Activated T-helper 17 cell treated with anti-CD3 and anti-CD28 coated beads, Interleukin-2, amount 50 U/mL, for 72 hours (primary cell): ENCODE measurements around the gene DNAJA1. TPM values are rescaled to one million over a fixed set of nuclear protein-coding genes. Genes with fewer than 3 reads are reported as not detected.

Experiments
- ATAC-seq: fragments of 150-1000 bp; cut with Tn5 transposase; replicated peaks from 2 replicates; pipeline ENCODE4 v1.10.0; 2021; ENCODE audit warnings: mild to moderate bottlenecking, moderate library complexity
- H3K27ac Mint-ChIP-seq: one replicate; pipeline ENCODE4 v1.8.0; 2022; ENCODE audit warnings: mixed read lengths
- H3K27me3 Mint-ChIP-seq: one replicate; pipeline ENCODE4 v1.8.0; 2022; ENCODE audit warnings: mixed read lengths
- H3K36me3 Mint-ChIP-seq: one replicate; pipeline ENCODE4 v1.8.0; 2022; ENCODE audit warnings: low read depth, mild to moderate bottlenecking, mixed read lengths
- H3K4me1 Mint-ChIP-seq: one replicate; pipeline ENCODE4 v1.8.0; 2022; ENCODE audit warnings: mixed read lengths
- H3K4me3 Mint-ChIP-seq: one replicate; pipeline ENCODE4 v1.8.0; 2022; ENCODE audit warnings: mild to moderate bottlenecking, mixed read lengths
- H3K9me3 Mint-ChIP-seq: one replicate; pipeline ENCODE4 v1.8.0; 2022; ENCODE audit warnings: mixed read lengths
- total RNA-seq, 2 donors: library from RNA; stranded (reverse); gene quantifications; one replicate each; pipeline ENCODE4 v1.2.3, GENCODE V29; 2022

Gene DNAJA1
- total RNA-seq, 2 donors from 2014 or later, result 132 to 220 TPM

DNA sequence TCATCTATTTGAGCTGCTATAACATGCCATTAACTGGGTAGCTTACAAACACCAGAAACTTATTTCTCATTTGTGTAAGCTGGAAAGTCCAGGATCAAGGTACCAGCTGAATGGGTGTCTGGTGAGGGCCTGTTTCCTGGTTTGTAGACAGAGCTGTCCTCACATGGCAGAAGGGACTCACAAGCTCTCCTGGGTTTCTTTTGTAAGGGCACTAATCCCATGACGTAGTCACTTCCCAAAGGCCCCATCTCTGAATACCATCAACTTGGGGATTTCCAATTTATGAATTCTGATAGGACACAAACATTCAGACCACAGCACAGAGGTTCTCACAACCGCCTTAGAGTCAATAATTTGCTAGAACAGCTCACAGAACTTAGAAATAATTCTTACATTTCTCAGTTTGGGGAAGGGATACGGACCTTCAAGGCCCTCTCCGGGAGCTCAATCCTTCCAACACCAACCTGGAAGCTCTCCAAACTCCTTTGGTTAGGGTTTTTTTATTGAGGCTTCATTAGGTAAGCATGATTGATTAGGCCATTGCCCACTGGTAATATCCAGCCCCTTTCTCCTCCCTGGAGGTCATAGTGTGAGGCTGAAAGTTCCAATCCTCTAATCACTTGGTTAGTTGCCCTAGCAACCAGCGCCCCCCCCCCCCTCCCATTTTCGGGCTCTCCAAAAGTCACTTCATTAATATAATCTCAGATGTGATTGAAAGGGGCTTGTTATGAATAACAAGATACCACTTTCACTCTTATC is 7.6 kb upstream of the DNAJA1 start:
- Mint-ChIP-seq H3K27ac (no peak overlapping the region), H3K27me3 (no peaks in the 10 kb centered on the region), H3K9me3 (no peaks in the 10 kb centered on the region), H3K4me1 (peaks cover 11% of the 10 kb centered on the region), H3K36me3 (peaks cover 32% of the 10 kb centered on the region), H3K4me3 (no peak overlapping the region)
- no peak for ATAC-seq

DNA sequence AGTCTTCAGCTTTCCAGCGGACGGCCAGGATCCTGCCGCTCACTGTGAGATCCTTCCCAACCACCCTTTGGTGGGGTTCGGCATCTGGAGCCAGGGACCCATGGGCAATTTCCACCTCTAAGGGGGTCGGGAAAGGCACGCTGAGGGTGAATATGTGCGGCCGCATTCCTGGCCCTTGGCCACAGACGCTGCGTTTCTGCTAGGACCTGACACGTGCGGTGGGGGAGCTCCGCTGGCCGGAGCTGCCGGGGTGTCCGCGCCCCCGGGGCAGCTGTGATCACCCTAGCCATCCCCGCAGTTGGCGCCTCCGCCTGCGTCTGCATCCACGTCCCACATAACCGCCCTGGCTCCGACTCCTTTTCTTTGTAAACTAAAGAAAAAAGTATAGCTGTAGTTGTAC is 5.3 kb upstream of the DNAJA1 start:
- Mint-ChIP-seq H3K9me3 (no peaks in the 10 kb centered on the region), H3K4me1 (peaks cover 22% of the 10 kb centered on the region), H3K4me3 (no peak overlapping the region), H3K36me3 (peaks cover 49% of the 10 kb centered on the region), H3K27ac (no peak overlapping the region), H3K27me3 (no peaks in the 10 kb centered on the region)
- no peak for ATAC-seq

DNA sequence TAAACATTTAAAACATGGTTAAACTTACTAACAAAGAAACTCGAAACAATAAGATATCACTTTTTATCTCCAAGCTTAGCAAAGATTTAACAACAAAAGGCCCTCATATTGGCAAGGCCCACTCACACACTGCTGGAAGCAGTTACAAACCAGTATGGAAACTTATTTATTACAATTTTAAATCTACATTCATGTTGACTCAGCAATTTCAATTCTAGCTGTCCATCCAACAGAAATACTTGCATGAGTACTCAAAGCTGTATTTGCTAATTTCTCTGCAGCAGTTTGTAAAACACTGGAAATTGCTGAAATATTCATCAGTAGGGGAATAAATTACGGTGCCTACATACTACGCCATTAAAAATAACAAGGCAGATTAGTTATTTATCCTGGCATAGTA is 2.8 kb upstream of the DNAJA1 start:
- H3K4me1 Mint-ChIP-seq, result peaks cover 33% of the 10 kb centered on the region
- no peak for ATAC-seq
- peak overlapping the region; percentile 99 for H3K4me3 Mint-ChIP-seq
- peaks cover 69% of the 10 kb centered on the region for H3K36me3 Mint-ChIP-seq
- peak overlapping the region; percentile 89 for H3K27ac Mint-ChIP-seq
- no peaks in the 10 kb centered on the region for H3K27me3 Mint-ChIP-seq
- no peaks in the 10 kb centered on the region for H3K9me3 Mint-ChIP-seq

DNA sequence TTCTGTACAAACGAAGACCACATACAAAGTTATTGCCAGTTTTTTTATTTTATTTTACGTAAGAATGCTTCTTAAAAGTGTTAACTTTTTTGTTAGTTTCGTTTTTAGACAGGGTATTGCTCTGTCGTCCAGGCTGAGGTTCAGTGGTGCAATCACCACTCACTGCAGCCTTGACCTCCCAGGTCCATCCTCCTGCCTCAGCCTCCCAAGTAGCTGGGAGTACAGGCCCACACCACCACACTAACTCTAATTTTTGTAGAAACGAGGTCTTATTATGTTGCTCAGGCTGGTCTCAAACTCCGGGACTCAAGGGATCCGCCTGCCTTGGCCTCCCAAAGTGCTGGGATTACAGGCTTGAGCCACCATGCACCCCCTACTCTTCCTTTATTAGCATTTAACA is 2.3 kb upstream of the DNAJA1 start:
- no peaks in the 10 kb centered on the region for H3K27me3 Mint-ChIP-seq
- no peaks in the 10 kb centered on the region for H3K9me3 Mint-ChIP-seq
- H3K36me3 Mint-ChIP-seq, result peaks cover 73% of the 10 kb centered on the region
- no peak for ATAC-seq
- H3K4me1 Mint-ChIP-seq, result peaks cover 34% of the 10 kb centered on the region
- H3K4me3 Mint-ChIP-seq, result peak overlapping the region; percentile 99
- H3K27ac Mint-ChIP-seq, result peak overlapping the region; percentile 89

DNA sequence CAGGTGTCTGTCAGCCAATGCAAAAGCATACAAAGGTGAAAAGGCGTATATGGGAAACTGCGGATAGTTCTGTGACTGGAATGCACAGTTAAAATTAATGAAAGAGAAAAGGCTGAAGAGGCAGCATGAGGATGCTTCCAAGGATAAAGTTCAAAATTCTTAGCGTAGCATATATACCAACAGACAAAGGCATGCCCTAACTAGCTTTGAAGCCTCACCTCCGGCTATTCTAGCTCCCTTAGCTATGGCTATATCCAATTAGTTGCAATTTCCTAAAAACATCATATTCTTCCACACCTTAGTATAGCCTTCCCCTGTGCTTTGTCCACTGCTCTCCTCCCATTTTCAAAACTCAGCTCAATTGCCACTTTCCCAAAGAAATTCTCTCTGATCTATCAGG is 1.4 kb upstream of the DNAJA1 start:
- Mint-ChIP-seq H3K4me3 (peak overlapping the region; percentile 99), H3K36me3 (peaks cover 79% of the 10 kb centered on the region), H3K27me3 (no peaks in the 10 kb centered on the region), H3K9me3 (no peaks in the 10 kb centered on the region), H3K4me1 (peaks cover 39% of the 10 kb centered on the region), H3K27ac (peak overlapping the region; percentile 89)
- ATAC-seq, result no peak

DNA sequence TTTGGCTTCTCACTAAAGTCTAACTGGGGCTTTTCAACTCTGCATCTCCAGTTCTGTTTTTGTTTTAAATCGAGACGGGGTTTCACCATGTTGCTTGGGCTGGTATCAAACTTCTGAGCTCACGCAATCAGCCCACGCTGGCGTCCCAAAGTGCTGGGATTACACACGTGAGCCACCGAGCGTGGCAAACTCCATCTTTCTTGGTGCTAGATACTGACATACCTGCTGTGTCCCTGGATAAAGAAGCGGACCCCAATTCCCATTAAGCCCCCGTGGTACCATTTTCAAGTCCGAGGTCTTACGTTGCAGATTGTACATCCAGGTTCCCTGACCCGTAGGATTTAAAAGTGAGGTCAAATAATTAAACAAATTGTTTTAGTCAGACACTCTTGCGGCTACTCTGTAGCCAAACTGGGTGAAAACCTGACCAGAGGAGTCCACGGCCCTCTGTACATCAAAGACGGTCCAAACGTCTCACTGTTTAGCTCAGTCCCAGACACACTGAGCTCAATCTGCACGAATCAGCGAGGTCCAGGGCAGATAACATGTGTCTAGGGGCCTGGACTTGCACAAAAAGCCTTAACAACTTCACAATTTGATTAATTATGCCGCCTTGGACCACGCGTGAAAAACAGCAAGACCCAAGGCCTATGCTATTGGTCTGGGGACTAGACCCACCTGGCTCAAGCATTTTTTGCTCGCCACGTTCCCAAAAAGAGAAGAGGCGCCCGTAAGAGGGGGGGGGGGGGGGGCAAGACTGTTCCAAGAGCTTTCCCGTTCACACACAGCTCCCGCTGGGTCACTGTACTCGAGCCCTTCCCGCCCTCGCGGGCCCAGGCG is 727 bp upstream of the DNAJA1 start:
- H3K27me3 Mint-ChIP-seq, result no peaks in the 10 kb centered on the region
- H3K4me3 Mint-ChIP-seq, result peak overlapping the region; percentile 99
- peaks cover 45% of the 10 kb centered on the region for H3K4me1 Mint-ChIP-seq
- H3K36me3 Mint-ChIP-seq, result peaks cover 82% of the 10 kb centered on the region
- peak overlapping the region; percentile 89 for H3K27ac Mint-ChIP-seq
- no peaks in the 10 kb centered on the region for H3K9me3 Mint-ChIP-seq
- ATAC-seq, result peak; percentile 8

DNA sequence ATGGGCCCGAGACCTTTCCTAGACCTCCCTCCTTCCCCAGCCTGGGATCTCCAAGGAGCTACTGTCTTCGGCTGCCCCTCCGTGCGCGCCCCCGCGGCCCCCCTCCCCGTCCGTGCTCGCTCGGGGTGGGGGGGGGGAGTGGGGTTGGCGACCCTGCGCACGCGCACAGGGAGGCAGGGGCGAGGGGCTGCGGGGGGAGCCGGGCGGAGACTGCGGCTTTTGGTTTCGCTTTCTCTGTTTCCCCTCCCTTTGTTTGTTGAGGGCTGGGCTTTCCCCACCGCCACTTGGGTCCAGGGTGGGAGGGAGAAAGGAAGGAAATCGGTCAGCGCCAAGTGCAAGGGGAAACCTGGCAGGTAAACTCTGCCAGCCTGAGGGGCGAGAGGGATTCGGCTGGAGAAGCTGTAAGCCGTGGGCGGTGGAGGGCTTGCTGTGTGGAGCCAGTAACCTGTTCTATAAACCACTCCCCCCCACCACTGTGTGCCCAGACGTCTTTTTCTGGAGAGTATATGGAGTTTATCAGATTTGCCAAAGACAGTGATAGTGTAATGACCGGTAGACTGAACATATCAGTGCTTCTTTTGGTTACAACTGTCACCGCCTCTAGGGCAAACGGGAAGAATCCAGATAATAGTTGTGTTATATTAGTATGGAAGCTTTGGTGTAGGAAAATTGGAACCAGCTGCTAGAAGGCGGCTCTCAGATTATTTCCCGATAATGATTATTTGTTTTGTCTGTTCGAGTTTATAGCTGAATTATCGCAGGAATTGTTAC is 684 bp downstream of the DNAJA1 start:
- H3K4me3 Mint-ChIP-seq, result peak overlapping the region; percentile 99
- peak overlapping the region; percentile 89 for H3K27ac Mint-ChIP-seq
- no peaks in the 10 kb centered on the region for H3K27me3 Mint-ChIP-seq
- H3K9me3 Mint-ChIP-seq, result no peaks in the 10 kb centered on the region
- peaks cover 52% of the 10 kb centered on the region for H3K4me1 Mint-ChIP-seq
- ATAC-seq, result peak; percentile 58
- peaks cover 87% of the 10 kb centered on the region for H3K36me3 Mint-ChIP-seq

DNA sequence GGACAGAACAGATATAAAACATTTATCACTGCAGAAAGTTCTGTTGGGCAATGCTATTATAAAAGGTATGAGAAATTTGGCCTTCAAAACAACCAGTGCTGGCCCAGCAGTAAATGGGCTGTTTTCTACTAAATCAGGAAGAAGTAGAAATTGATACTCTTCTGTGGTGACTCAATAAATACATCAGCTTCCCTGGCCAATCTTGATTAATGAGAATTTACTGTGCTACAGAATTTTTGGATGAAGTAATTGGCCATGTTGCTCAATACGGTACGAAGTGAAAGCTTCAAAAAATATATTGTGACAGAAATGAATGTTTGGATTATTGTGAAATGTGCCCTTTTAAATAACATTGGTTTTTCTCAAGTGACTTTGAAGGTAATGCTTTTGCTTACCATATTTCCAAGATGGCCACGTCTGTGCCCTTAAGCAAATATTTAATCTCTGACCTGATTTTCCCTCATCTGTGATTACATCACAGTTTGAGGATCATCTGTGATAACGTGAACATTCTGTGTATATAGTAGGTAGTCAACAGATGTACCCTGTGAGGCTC is 4.2 kb downstream of the DNAJA1 start:
- peak overlapping the region; percentile 99 for H3K4me3 Mint-ChIP-seq
- peaks cover 99% of the 10 kb centered on the region for H3K36me3 Mint-ChIP-seq
- no peaks in the 10 kb centered on the region for H3K9me3 Mint-ChIP-seq
- ATAC-seq, result no peak
- H3K27me3 Mint-ChIP-seq, result no peaks in the 10 kb centered on the region
- H3K4me1 Mint-ChIP-seq, result peaks cover 51% of the 10 kb centered on the region
- H3K27ac Mint-ChIP-seq, result peak overlapping the region; percentile 85

DNA sequence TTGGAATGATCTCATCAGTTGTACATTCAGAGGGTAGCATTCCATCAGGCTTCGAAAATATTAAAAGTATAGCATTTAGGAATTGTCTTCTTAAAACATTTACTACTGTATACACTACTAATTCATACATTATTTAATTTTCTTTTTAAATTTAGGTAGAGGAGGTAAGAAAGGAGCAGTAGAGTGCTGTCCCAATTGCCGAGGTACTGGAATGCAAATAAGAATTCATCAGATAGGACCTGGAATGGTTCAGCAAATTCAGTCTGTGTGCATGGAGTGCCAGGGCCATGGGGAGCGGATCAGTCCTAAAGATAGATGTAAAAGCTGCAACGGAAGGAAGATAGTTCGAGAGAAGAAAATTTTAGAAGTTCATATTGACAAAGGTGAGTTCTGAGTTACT is 5.2 kb downstream of the DNAJA1 start:
- Mint-ChIP-seq H3K4me3 (peak overlapping the region; percentile 99), H3K4me1 (peaks cover 52% of the 10 kb centered on the region), H3K36me3 (peaks cover 100% of the 10 kb centered on the region), H3K9me3 (no peaks in the 10 kb centered on the region), H3K27ac (peak overlapping the region; percentile 85), H3K27me3 (no peaks in the 10 kb centered on the region)
- no peak for ATAC-seq

DNA sequence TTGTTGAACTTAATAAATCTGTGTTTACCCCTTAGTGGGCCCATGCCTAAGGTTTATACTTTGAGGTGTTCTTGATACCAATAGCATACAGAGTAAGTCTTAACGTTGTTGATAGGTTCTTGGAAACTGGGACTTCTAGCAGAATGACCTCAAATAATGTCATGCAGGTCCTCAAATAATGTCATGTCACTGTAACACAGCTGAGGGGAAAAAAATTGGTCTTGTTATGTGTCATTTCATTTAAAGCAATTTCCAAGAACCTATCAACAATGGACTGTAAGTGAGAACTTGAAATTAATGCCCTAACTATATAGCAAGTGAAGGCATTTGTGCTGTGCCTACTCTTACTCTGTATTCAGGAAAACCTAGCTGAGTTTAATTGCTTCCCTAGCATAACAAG is 7.2 kb downstream of the DNAJA1 start:
- Mint-ChIP-seq H3K27ac (peak overlapping the region; percentile 50), H3K36me3 (peaks cover 100% of the 10 kb centered on the region), H3K4me3 (peak overlapping the region; percentile 99), H3K9me3 (no peaks in the 10 kb centered on the region), H3K27me3 (no peaks in the 10 kb centered on the region), H3K4me1 (peaks cover 50% of the 10 kb centered on the region)
- peak; percentile 32 for ATAC-seq

DNA sequence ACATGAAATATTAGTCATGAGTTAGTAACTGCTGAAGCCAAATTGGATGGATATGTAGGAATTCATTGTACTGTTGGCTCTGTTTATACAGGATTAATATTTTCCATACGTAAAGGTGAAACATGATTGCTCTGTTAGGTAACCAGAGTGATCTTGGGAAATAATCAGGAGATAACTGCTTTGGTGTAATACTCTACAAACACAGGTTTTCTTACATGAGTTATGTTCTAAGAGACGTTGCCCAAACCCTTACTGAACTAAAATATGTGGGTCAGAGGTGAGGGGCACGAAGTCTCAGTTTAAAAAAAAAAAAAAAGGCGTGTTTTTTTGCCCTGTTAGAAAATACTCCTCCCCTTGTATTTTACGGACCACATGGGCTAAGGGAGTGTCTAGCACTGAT is 7.8 kb downstream of the DNAJA1 start:
- Mint-ChIP-seq H3K4me3 (peak overlapping the region; percentile 99), H3K36me3 (peaks cover 100% of the 10 kb centered on the region), H3K9me3 (no peaks in the 10 kb centered on the region), H3K4me1 (peaks cover 48% of the 10 kb centered on the region), H3K27ac (peak overlapping the region; percentile 50), H3K27me3 (no peaks in the 10 kb centered on the region)
- no peak for ATAC-seq

DNA sequence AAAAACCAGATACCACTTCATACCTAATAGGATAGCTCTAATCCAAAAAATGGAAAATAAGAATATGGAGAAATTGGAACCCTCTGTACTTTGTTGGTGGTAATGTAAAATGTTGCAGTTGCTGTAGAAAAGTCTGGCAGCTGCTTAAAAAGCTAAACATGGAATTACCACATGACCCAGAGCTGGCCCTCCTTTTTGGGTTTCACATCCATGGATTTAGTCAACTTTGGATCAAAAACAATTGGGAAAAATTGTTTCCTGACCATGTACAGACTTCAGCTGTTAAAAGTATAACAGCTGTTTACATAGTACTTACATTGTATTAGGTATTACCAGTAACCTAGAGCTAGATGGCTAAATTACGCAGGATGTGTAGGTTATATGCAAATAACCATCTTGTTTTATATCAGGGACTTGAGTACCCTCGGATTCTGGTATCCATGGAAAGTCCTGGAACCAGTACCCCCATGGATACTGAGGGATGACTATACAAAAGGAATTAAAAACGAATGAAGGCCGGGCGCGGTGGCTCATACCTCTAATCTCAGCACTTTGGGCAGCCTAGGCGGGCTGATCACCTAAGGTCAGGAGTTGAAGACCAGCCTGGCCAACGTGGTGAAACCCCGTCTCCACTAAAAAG is 15.8 kb downstream of the DNAJA1 start:
- Mint-ChIP-seq H3K9me3 (no peaks in the 10 kb centered on the region), H3K4me1 (peaks cover 17% of the 10 kb centered on the region), H3K36me3 (peaks cover 63% of the 10 kb centered on the region), H3K4me3 (no peak overlapping the region), H3K27me3 (no peaks in the 10 kb centered on the region), H3K27ac (no peak overlapping the region)
- no peak for ATAC-seq

DNA sequence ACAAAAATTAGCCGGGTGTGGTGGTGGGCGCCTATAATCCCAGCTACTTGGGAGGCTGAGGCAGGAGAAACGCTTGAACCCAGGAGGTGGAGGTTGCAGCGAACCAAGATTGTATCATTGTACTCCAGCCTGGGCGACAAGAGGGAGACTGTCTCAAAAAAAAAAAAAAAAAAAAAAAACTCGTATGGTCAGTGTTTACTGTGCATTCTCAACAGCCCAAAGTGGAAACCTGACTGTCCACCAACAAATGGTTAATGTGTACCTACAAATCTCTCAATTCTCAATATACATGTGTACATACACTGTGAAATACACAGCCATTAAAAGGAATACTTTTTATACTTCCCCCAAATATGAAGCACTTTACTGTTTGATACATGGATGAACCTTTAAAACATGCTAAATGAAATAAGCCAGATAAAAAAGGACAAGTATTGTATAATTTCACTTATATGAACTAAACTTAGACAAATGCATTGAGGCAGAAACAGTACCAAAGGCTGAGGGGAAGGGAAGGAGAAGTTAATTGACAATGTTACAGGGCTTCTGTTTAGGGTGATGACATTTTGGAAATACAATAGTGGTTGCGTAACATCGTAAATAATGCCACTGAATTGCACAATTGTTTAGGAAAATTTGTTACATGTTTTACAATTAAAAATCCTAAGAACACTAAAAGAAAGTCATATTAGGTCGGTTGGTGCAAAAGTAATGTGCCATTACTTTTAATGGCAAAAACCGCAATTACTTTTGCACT is 16.5 kb downstream of the DNAJA1 start:
- Mint-ChIP-seq H3K4me3 (no peak overlapping the region), H3K27me3 (no peaks in the 10 kb centered on the region), H3K4me1 (peaks cover 11% of the 10 kb centered on the region), H3K9me3 (no peaks in the 10 kb centered on the region), H3K36me3 (peaks cover 63% of the 10 kb centered on the region), H3K27ac (no peak overlapping the region)
- no peak for ATAC-seq
